ENCODE data around the gene ZNF135.

ZNF135 gene

DNA sequence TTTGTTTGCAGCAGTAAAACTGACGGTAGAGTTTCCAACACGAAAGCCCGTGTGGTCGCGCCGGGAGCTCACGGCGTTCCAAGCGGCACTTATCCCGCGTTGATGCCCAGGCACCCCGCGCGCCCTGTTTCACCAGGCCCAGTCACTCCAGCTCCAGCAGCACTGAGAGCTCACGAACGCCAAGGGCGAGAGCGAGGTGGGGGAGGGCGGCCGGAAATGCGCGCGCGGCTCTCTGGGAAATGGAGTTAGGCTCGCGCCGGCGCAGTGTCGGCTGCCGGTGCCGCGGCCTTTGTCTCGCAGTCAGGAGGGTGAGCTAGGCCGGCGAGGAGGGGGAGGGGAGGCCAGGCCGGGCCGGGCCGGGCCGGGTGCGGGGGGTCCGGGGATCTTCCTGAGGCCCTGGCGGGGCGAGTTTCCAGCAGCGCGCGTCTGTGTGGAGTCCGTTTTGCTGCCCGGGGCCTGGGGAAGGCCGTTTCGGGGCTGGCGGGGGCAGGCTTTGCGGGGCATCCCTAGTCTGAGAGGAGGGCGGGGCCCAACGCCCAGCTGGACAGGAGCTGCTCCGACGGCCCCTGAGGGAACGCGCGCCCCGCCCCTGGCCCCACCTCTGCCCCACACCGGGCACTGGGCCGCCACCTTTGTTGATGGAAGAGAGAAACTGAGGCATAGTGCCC lies at the start of gene ZNF135:
Gene ZNF135, plus strand, starts transcription at position 280 of the 668 bp plus-strand sequence. CDS start 721 bp downstream, outside the sequence.
- DNase-seq (ENCODE audit: low read depth), result peak; percentile 50

DNA sequence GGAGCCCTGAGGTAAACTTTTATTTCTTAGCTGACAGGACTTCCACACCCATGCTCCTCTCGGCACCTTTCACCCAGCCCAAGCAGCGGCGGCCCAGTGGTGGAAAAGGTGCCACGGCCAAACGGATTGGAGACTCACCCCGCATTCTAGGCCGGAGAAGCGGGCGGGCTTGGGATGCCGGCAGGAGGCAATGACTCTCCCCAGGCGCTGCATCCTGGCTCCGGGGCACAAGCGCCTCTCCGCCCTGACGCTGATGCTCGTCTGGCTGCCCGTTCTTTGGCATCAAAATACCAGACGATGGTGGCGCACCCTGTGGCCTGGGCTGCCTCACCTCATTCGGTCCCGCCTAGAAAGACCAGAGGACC lies 49.8 kb upstream of the ZNF135 start:
- no peak for DNase-seq (ENCODE audit: low read depth)

DNA sequence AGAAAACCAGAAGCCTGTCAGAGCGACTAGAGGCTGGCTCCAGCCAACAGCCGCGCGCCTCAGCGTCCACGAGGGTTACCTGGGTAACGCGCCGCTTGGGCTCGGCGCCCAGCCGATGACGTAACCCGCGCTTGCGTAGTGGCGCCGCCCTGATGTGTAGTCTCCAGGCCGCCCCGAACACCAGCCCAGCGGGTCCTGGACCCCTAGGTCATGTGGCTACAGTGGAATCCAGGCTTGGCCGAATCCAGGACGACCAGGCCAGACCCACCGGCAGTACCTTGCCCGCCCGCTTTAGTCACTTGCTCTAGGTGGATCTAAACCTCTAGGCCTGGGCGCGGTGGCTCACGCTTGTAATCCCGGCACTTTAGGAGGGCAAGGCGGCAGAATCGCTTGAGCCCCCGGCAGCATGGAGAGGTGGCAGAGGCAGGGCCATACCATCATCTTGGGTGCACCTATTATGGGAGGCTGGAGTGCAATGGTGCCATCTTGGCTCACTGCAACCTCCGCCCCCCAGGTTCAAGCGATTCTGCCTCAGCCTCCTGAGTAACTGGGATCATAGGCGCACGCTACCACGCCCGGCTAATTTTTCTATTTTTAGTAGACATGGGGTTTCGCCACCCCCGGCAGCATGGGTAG lies 49.3 kb upstream of the ZNF135 start:
- peak; percentile 59 for DNase-seq (ENCODE audit: low read depth)

DNA sequence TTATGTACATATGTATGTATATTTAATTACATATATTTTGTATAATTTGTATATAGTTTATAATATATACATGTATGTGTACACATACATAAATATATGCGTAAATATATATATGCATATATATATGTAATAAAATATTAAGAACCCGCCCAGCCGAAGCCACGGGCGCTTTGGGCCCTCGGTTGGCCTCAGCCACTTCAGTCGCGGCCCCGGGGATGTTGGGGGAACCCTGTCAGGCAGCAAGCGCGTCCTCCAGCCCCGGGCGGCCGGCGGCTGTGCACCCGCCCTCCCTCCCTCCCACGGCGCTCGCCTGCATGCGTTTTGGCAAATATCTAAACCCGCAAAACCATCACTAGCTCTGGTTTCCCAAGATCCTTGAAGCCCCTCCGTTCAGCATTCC lies 48.6 kb upstream of the ZNF135 start:
- DNase-seq (ENCODE audit: low read depth), result no peak

DNA sequence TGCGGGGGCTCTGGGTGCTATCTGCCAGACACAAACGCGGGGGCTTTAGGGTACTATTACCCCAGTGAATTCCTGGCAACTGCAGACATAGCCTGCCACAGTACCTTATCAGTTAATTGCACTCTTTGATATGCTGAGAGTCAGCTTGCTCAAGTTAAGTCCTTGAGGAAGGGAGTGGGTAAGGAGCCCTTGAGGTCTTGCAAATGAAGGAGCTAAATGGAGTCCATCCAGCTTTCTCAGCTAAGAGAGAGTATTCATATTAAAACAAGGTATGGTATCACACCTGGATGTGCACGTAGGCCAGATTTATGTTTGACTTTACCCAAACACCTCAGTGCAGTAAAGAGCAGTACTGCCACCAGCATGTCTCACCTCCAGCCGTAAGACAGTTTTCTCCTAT lies 44.9 kb upstream of the ZNF135 start:
- DNase-seq (ENCODE audit: low read depth), result no peak

DNA sequence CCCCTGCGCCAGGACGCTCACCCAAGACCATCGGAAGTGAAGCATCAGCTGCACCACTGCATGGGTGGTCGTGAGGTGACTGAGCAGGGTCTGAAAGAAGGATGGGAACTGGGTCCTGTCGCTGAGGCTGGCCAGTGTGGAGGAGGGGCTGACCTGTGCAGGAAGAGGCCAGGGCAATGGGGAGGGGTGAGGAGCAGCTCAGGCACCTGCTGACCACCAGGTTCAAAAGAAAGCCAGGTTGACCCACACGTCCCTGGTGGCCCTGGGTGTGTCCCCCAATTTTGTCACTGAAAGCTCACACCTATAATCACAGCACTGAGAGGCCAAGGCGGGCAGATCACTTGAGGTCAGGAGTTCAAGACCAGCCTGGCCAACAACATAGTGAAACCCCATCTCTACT lies 39.0 kb upstream of the ZNF135 start:
- no peak for DNase-seq (ENCODE audit: low read depth)

DNA sequence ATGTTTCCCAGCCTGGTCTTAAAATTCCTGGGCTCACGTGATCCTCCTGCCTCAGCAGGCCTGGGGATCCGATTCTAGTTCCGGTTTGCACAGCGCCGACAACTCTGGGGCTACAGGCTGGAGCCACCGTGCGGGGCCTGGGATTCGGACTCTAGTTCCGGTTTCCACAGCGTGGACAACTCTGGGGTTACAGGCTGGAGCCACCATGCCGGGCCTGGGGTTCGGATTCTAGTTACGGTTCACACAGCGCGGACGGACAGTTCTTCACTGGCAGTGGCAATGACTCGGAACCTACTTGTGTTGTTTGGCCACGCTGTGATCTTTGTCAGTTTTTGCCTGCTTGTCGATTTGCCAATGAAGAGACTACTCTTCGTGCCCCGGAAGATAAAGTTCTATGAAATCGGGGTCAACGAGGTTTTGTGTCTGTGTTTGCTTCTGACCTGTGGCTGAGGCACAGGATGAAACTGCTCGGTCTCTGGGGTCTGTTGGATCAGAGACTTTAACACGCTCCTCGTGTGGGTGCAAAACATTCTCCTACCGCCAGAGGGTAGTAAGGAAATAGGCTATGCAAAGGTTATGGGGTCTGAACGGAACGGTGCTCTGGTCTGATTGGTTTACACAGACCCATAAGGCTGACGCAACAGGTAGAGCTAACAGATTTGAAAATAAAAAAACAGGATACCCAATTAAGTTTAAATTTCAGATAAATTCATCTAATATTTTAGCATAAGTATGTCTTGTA lies 37.4 kb upstream of the ZNF135 start:
- DNase-seq (ENCODE audit: low read depth), result peak; percentile 12

DNA sequence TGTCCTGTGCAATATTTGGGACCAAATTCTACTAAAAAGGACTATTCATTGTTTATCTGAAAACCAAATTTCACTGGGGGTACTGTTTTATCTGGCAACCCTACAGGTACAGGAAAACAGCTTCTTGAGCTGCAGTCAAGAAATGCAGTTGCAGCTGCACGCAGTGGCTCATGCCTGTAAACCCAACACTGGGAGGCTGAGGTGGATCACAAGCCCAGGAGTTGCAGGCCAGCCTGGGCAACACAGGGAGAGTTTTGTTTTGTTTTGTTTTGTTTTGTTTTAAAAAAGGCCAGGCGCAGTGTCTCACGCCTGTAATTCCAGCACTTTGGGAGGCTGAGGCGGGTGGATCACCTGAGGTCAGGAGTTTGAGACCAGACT lies 36.8 kb upstream of the ZNF135 start:
- no peak for DNase-seq (ENCODE audit: low read depth)

DNA sequence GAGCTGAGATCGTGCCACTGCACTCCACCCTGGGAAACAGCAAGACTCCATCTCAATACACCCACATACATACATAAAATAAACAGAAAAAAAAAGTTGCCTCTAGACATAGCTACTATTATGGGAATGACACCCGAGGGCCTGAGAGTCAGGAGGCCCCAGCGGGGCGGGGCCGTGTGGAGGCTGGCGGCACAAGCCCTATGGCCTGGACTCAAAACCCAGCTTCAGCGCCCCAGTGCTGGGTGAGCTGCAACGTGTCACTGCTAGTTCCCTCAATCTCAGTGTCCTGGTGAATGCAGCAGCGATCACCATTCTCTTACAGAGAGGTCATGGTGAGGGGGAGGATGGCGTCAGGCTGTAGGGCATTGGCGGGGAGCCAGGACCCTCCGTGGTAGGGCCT lies 34.4 kb upstream of the ZNF135 start:
- no peak for DNase-seq (ENCODE audit: low read depth)

DNA sequence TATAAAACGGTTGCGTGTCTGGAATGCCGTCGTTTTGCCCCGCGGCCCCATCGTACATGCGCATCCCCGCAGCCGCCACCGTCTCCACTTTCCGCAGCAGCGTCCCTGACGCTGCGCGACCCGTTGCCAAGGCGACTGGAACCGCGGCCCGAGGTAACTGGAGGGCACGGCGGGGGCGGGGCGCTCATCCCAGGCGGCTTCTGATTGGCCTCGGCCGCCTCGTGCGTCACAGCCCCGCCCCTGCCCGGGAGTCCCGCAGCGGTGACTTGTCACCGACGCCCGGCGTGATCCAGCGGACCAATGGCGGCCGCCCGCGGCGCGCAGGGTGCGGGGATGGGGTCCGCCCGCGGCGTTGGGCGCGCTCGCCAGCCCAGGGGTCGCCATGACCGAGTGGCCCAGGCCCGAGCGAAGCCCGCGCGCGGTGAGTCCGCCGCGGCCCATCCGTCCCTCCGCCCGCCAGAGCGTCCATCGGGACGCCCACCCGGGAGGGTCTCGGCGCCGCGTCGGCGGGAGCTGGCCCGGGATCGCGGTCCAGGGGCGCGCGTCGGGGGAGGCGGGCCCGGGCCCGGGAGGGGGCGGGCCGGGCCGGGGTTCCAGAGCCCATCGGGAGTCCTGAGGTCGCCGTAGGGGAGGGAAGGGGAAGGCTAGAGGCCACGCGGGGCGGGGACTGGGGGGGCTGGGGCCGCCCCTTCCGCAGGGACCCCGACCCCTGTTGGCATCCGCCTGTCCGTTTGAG lies 25.2 kb upstream of the ZNF135 start, which contains the start of gene ZSCAN1:
Gene ZSCAN1, plus strand, starts transcription at position 285 of the 736 bp plus-strand sequence. CDS start 3,812 bp downstream, outside the sequence.
- peak; percentile 43 for DNase-seq (ENCODE audit: low read depth)

DNA sequence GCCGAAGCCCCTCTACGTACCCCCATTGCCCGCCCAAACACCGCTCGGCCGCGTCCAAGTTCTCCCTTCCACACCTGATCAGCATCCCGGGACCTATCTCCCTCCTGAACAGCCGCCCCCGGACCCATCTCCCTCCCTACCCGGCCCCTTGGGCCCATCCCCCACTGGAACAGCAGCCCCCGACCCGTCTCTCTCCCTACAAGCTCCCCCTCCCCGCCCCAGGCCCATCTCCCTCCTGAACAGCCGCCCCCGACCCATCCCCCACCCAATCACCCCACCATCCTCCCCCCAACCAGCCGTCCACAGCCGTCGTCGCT lies 24.6 kb upstream of the ZNF135 start:
- DNase-seq (ENCODE audit: low read depth), result no peak

DNA sequence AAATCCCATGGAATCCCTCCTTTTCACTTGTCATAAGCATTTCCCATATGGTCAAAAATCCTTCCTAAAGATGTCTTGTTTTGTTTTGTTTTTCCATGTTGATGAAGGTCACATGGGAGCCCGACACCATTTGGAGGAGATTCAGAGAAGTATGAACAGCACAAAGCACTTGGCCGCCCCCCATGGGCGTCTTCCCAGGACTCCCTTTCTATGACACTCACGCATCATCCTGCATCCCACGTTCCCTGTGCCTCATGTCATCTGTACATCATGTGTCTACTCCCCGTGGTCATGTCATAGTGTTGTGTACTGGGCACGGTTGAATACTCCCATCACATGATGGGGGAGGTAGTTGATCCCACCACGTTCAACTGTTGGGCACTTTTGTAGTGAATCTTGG lies 23.2 kb upstream of the ZNF135 start:
- no peak for DNase-seq (ENCODE audit: low read depth)

DNA sequence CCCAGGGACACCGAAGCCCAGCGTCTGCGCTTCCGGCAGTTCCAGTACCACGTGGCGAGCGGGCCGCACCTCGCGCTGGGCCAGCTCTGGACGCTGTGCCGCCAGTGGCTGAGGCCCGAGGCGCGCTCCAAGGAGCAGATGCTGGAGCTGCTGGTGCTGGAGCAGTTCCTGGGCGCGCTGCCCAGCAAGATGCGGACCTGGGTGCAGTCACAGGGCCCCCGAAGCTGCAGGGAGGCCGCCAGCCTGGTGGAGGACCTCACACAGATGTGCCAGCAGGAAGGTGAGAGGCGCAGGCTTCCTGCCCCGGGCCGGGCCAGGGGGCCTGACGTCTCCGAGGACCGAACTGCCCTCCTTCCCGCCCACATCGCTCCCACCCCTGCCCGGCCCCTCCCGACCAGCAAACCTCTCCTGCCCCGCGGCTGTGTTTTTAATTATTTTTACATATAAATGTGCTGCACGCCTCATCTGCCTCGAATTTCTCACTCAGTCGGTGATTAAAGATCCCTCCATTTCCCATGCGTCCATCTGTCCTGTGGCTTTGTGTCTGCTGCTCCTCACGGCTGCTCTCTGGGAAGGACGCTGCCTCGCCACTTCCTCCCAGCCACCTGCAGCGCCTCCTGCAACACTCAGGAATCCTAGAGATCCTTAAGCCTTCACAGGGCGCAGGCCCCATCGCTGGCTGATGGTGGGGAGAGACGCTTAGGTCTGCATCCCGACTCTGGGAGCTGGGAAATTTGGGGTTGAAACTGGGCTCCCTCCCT lies 21.0 kb upstream of the ZNF135 start:
- no peak for DNase-seq (ENCODE audit: low read depth)

DNA sequence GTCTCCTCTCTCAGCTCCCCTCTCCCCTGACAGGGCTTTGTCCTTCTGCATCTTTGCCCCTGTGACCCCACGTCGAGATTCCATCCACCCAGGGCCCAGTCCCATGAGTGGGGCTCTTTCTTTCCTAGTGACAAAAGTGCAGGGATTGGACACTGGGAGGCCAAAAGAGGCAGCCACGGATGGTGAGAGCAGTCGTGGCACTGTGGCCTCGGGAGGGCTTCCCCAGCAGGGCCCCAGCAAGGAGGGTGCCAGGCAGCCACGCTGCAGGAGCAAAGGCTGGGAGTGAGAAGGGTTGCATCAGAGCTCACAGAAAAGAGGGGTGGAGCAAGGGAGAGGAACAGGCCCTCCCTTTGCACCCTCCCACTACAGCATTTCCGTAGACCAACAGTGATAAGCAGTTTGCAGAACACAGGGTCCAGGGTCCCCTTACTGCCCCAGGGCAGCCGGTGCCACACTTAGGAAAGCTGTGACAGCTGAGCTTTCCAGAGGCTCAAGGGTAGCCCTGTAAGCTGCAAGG lies 20.3 kb upstream of the ZNF135 start:
- no peak for DNase-seq (ENCODE audit: low read depth)

DNA sequence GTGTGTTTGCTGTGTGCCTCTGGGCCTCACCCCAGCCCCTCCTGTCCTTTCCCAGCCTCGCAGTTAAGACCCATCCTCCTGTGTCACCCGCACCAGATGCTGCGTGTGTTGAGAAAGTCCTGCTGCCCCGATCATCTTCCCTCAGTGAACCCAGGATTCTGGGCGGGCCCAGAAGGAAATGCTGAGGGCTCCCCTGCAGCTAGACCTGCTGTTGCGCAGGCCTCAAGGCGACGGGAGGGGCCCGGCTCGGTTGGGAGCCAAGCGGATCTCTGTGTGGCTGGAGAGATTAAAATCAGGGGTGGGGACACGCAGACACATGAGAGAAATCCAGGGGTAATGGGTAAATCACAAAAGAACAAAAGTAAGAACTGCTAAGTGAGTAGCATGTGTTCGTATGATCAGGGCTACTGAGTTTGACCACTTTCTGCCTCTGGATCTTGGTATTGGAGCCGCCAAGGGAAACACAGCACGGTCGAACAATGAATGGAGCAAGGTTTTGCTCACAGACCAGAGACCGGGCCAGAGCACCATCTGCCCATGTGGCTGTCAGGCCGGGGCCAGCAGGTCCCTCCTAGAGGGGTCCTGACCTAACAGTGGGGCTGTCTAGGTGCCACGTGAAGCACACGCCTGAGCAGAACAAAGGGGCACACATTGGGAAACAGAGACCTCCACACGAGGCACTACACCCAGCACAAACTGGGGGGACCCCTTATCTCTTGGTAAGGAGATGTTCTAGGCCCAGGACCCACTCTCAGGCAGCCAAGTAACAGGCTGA lies 18.1 kb upstream of the ZNF135 start:
- no peak for DNase-seq (ENCODE audit: low read depth)

DNA sequence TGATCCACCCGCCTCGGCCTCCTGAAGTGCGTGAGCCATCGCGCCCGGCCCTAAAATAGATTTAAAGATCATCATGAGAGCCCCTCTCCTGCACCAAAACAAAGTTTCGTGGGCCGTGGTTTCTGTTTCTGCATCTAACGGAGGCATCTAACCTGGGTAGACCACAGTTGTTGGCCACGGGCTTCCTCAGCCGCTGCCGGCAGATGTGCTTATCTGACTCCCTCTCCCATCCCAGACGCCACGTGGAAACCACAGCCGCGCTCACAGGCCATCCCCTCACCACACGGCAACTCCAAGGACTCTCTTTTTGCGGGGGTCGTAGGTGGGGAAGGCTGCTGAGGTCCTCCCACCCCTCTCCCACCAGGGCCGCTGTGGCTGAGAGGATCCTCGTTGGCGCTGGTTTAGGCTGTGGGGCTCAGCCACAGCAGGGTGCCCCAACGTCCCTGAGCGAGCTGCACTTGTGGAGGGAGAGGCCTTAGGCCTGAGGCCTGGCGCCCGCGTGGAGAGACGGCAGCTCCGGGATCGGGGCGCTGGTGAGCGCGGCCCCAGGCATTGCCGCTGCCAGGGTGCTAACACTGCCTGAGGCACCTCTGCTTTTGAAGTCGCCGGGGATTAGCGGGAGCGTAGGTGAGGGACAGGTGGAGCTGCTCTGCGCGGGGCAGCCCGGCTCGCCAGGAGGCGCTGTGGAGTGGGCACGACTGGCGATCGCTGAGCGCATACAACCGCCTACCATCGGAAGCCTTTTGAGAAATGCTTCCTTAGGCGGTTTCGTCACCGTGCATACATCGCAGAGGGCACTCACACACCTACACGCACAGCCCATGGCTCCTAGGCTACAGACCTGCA lies 16.4 kb upstream of the ZNF135 start:
- DNase-seq (ENCODE audit: low read depth), result no peak

DNA sequence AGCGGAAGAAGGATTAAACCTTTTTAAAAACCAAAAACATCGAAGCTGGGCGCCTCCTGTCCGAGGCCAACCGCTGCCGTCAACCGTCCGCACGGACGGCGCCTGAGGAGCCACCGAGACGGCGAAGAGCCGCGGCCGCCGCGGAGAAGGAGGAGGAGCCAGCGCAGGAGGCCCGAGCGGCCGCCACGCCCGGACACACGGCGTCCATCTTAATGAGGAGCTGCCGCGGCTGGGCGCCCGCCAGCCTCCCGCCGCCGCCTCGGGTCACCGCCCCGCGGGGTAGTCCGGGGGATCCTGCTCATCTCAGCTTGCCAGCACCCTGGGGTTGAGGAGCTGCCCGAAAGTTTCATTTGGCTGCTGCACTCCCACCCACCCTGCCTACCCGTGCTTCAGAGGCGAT lies 14.7 kb upstream of the ZNF135 start:
- no peak for DNase-seq (ENCODE audit: low read depth)

DNA sequence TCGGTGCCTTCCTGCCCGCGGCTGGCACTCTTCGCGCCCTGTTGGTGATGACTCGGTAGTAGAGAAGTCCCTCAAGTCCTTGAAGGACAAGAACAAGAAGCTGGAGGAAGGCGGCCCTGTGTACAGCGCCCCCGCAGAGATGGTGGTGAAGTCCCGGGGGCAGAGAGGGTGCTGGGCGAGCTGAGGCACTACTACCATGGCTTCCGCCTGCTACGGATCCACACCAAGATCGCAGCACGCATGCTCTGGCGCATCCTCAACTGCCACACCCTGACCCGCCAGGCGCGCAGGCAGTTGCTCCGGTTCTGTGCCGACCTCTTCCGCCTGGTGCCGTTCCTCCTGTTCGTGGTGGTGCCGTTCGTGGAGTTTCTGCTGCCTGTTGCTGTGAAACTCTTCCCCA lies 14.2 kb upstream of the ZNF135 start:
- DNase-seq (ENCODE audit: low read depth), result no peak

DNA sequence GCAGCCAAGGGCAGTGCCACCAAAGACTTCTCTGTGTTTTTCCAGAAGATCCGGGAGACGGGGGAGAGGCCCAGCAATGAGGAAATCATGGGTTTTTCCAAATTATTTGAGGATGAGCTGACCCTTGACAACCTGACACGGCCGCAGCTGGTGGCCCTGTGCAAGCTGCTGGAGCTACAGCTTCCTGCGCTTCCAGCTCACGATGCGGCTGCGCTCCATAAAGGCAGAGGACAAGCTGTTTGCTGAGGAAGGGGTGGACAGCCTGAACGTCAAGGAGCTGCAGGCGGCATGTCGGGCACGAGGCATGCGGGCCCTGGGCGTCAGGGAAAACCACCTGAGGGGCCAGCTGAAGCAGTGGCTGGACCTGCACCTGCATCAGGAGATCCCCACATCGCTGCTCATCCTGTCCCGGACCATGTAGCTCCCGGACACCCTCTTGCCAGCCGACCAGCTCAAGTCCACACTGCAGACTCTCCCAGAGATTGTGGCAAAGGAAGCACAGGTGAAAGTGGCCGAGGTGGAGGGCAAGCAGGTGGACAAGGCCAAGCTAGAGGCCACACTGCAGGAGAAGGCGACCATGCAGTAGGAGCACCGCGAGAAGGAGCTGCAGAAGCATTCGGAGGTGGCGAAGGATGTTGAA lies 13.6 kb upstream of the ZNF135 start:
- no peak for DNase-seq (ENCODE audit: low read depth)

DNA sequence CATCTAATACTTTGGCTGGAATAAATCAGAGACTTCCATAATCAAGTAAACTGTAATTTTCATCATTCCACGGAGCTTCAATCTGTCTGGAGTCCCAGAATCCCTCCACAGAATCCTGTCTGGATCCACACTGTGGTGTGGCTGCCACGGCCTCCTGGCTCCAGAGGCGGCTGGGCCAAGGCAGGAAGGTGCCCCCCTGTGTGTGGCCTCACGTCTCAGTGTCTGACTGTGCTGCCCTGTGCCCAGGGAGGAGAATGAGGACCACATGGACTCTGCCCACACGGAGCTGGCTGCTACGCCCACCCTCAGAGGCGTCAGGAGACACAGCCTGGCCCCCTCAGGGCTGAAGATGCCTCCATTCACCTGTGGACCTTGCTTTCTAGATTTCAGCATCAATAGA lies 12.2 kb upstream of the ZNF135 start:
- no peak for DNase-seq (ENCODE audit: low read depth)

Measured in activated T-cell treated with anti-CD3 and anti-CD28 coated beads for 48 hours (primary cell).